ENCODE measurements around the gene KNSTRN. TPM values are rescaled to one million over a fixed set of nuclear protein-coding genes. Genes with fewer than 3 reads are reported as not detected.

The KNSTRN gene
- total and polyA plus RNA-seq, 2 of the 8 experiments (the other 6 are each of a cell fraction or from before 2014, with no cell fraction given): 25.1 to 79.4 TPM

- no peak overlapping the region for H2BK20ac ChIP-seq (ENCODE audit: low read length)
- no peak overlapping the region for H3K27ac ChIP-seq (ENCODE audit: low read depth, low read length)
- H3K23ac ChIP-seq (ENCODE audit: insufficient read length): no peak overlapping the region
- no peak overlapping the region for H2BK15ac ChIP-seq (ENCODE audit: low read length)
- no peak overlapping the region for H3K4me2 ChIP-seq (ENCODE audit: insufficient read depth in 1 of 2, low read depth in 2 of 2, low read length in 2 of 2)
- no peak for TF ChIP-seq CREB1 (IDR thresholded peaks at IDR 0.05)
- no peak for TF ChIP-seq EZH2 (IDR thresholded peaks at IDR 0.05; ENCODE audit: low read depth, low read length, severe bottlenecking)
- no peak for TF ChIP-seq NANOG (IDR thresholded peaks at IDR 0.05; ENCODE audit: insufficient read depth, low read depth, low read length, poor library complexity, severe bottlenecking)
- TF ChIP-seq EP300 (IDR thresholded peaks at IDR 0.05; ENCODE audit: borderline replicate concordance in 1 of 2, low read depth in 2 of 2, low read length in 2 of 2): no peak
- TF ChIP-seq HDAC2 (IDR thresholded peaks at IDR 0.05; ENCODE audit: borderline replicate concordance in 1 of 2, low read depth in 2 of 2, low read length in 2 of 2): no peak
- no peak for TF ChIP-seq RNF2 (IDR thresholded peaks at IDR 0.05; ENCODE audit: borderline replicate concordance, low read depth, low read length, missing control alignments, poor library complexity, severe bottlenecking)
- TF ChIP-seq, protein P1, sequence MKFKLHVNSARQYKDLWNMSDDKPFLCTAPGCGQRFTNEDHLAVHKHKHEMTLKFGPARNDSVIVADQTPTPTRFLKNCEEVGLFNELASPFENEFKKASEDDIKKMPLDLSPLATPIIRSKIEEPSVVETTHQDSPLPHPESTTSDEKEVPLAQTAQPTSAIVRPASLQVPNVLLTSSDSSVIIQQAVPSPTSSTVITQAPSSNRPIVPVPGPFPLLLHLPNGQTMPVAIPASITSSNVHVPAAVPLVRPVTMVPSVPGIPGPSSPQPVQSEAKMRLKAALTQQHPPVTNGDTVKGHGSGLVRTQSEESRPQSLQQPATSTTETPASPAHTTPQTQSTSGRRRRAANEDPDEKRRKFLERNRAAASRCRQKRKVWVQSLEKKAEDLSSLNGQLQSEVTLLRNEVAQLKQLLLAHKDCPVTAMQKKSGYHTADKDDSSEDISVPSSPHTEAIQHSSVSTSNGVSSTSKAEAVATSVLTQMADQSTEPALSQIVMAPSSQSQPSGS (IDR thresholded peaks at IDR 0.05; ENCODE audit: low read length): no peak
- no peak for TF ChIP-seq POLR2A (IDR thresholded peaks at IDR 0.05; ENCODE audit: control extremely low read depth in 1 of 2, low read depth in 2 of 2, low read length in 2 of 2)
- no peak for TF ChIP-seq HDAC6 (IDR thresholded peaks at IDR 0.05; ENCODE audit: low read depth, low read length)
- TF ChIP-seq POU5F1 (IDR thresholded peaks at IDR 0.05; ENCODE audit: low read depth, low read length): no peak
- no peak for TF ChIP-seq GABPA (IDR thresholded peaks at IDR 0.05; ENCODE audit: borderline replicate concordance, insufficient read depth, low read length)
- no peak overlapping the region for H3K14ac ChIP-seq (ENCODE audit: insufficient read length)
- peaks cover 0 to 10% (median 7%) of the 10 kb centered on the region in 4 experiments; a peak in 6 of 7 replicates for H3K4me1 ChIP-seq (replicated peaks in 1 of 4; ENCODE audit: control insufficient read depth in 3 of 4, insufficient read depth in 4 of 4, low read length in 3 of 4)
- POLR2A ChIA-PET (ENCODE audit: partially characterized antibody): interaction anchor here (1.6 kb wide), 2 partner anchors 19 to 51 kb away, joined by 3 to 5 read pairs; partner anchors contain the start of gene CCDC9B
- no peak overlapping the region for H3K4me3 ChIP-seq (ENCODE audit: extremely low read depth in 1 of 4, insufficient read depth in 2 of 4, low read depth in 3 of 4, low read length in 4 of 4)
- H3K18ac ChIP-seq (ENCODE audit: extremely low read depth, low read length): no peak overlapping the region
- no peaks in the 10 kb centered on the region for H3K9me3 ChIP-seq (ENCODE audit: insufficient read depth in 2 of 2, low read depth in 1 of 2, low read length in 1 of 2)
- H3K56ac ChIP-seq (replicated peaks; ENCODE audit: insufficient read length, low read depth, low read length): no peak overlapping the region
- no peak overlapping the region for H3K9ac ChIP-seq (replicated peaks in 1 of 4; ENCODE audit: extremely low read depth in 1 of 4, low read depth in 3 of 4, low read length in 3 of 4)
- H2BK5ac ChIP-seq (ENCODE audit: low read depth, low read length): no peak overlapping the region
- no peak overlapping the region for H4K8ac ChIP-seq (ENCODE audit: extremely low read depth, insufficient read depth, low read length)
- no peak overlapping the region for H4K5ac ChIP-seq (ENCODE audit: insufficient read length, low read depth, low read length)
- H2AK5ac ChIP-seq (ENCODE audit: low read depth, low read length): no peak overlapping the region
- no peak overlapping the region for H2BK12ac ChIP-seq (ENCODE audit: low read depth, low read length)
- H3K27me3 ChIP-seq (replicated peaks in 1 of 4; ENCODE audit: control insufficient read depth in 3 of 4, extremely low read depth in 1 of 4, insufficient read depth in 3 of 4, low read length in 3 of 4): peaks cover 0 to 18% (median 7%) of the 10 kb centered on the region in 4 experiments; a peak in 3 of 7 replicates
- no peak overlapping the region for H2BK120ac ChIP-seq (replicated peaks; ENCODE audit: low read depth, low read length)
- no peaks in the 10 kb centered on the region for H3K79me2 ChIP-seq (ENCODE audit: control insufficient read depth in 1 of 2, insufficient read depth in 2 of 2, low read length in 2 of 2)
- H3K79me1 ChIP-seq (ENCODE audit: low read depth, low read length): no peaks in the 10 kb centered on the region
- no peaks in the 10 kb centered on the region for H3K36me3 ChIP-seq (ENCODE audit: control insufficient read depth in 2 of 4, insufficient read depth in 4 of 4, low read length in 3 of 4)
- H3K4ac ChIP-seq (replicated peaks; ENCODE audit: insufficient read length, low read depth, low read length): no peak overlapping the region
- peaks cover 0 to 2% of the 10 kb centered on the region in 2 experiments for H4K20me1 ChIP-seq (replicated peaks in 1 of 2; ENCODE audit: control insufficient read depth in 1 of 2, insufficient read depth in 2 of 2, low read length in 2 of 2)
- 83% methylated on average over 4 of the region's 4 CpGs; no CpG with 5 or more reads in 1 of the 2 experiments for WGBS, 2 experiments (ENCODE audit: extremely low coverage in 1 of 2, insufficient coverage in 1 of 2, insufficient read length in 1 of 2, insufficient replicate concordance in 2 of 2, low coverage in 1 of 2, low lambda C conversion rate in 2 of 2, missing lambda C conversion rate in 1 of 2)
- DNase-seq (ENCODE audit: low read depth in 1 of 2, low spot score in 2 of 2) (no peak), FAIRE-seq (no peak)
- no peak overlapping the region for H2AFZ ChIP-seq (ENCODE audit: low read length)
- H4K91ac ChIP-seq (replicated peaks; ENCODE audit: insufficient read length, low read length): no peak overlapping the region
- CTCF ChIA-PET (ENCODE audit: partially characterized antibody): interaction anchor here (0.8 to 27.4 kb wide), 3 partner anchors 6 to 59 kb away, joined by 3 to 452 read pairs (median 452); partner anchors contain the start of genes CCDC9B, DISP2 and PHGR1
- H3K23me2 ChIP-seq (ENCODE audit: low read depth, low read length): peaks cover 9% of the 10 kb centered on the region
Measured at GRCh38 chr15:40360015-40360414, 22.5 kb upstream of the KNSTRN start.

All from H1 (cell line).